GM21367 (cell line): ENCODE data around the gene AJAP1.
"Not testable (repeated sequence)": the region's sequence is repeated elsewhere in the genome, so short reads cannot be mapped to it uniquely, and the experiment has no call there.

Experiments
- ATAC-seq: cut with Tn5 transposase; IDR thresholded peaks from one replicate; pipeline ENCODE4 v1.9.1; 2021; ENCODE audit not compliant: unreplicated experiment

AJAP1 gene, protein sequence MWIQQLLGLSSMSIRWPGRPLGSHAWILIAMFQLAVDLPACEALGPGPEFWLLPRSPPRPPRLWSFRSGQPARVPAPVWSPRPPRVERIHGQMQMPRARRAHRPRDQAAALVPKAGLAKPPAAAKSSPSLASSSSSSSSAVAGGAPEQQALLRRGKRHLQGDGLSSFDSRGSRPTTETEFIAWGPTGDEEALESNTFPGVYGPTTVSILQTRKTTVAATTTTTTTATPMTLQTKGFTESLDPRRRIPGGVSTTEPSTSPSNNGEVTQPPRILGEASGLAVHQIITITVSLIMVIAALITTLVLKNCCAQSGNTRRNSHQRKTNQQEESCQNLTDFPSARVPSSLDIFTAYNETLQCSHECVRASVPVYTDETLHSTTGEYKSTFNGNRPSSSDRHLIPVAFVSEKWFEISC

GRCh38 chr1:4653796-4654725, at the start of gene AJAP1:
Gene AJAP1, plus strand, starts transcription at chr1:4654609. Its CDS starts 817 bp downstream, at chr1:4655426.
- no peak for ATAC-seq

- ATAC-seq, result no peak
Observed at GRCh38 chr1:4605158-4605557, 49.3 kb upstream of the AJAP1 start.

GRCh38 chr1:4611563-4612341, 42.7 kb upstream of the AJAP1 start:
- ATAC-seq, result no peak

- no peak for ATAC-seq
Observed at GRCh38 chr1:4612991-4613390, 41.4 kb upstream of the AJAP1 start.

- ATAC-seq, result no peak
Observed at GRCh38 chr1:4613606-4614370, 40.6 kb upstream of the AJAP1 start.

DNA sequence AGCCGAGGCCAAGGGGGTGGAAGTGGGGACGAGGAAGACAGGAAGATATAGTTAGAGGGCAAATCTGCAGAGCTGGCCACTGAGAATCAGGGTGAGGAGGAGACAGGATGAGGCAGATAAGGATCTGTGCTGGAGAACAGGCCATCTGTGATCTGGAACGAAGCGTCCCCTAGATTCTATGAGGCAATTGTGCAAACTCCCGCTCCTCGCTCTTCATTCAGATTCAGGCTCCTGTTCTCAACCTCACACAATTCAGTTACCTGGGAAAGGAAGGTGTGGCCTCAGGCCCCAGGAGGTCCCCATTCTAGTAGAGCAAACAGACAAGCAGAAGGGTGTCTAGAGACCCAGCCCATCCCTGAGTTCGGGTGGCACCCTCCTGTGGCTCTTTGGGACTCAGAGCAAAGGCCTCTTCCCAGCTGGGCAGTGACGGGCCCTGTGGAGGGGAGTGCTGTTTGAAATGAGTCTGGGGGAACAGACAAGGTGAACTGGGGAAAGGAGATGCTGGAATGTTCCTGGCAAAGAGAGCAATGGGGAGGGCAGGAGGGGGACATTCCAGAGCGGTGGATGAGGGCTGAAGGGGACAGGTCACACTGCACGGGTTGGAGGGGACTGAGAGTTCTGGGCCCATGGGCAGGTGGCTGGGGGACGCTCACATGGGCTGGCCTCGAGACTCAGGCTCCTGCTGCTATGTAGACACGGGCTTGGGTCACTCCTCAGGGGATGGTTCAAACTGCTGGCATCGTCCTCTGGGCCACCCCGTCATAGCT, 39.9 kb upstream of the AJAP1 start:
- no peak for ATAC-seq

DNA sequence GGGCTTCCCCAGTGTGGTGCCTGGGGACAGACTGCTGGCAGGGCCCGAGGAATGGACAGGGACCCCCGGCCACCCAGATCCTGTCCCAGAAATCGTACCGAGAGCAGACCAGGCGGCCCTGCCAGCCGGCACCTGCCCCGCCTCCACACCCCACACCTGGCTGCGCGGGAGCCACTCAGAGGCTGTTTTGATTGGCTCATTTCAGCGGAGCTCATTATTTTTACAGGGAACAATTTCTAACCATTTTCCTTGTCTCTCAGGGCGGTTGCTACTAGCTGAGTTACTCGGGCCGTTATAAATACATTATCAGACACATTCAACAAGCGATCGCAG, 39.3 kb upstream of the AJAP1 start:
- ATAC-seq, result no peak

DNA sequence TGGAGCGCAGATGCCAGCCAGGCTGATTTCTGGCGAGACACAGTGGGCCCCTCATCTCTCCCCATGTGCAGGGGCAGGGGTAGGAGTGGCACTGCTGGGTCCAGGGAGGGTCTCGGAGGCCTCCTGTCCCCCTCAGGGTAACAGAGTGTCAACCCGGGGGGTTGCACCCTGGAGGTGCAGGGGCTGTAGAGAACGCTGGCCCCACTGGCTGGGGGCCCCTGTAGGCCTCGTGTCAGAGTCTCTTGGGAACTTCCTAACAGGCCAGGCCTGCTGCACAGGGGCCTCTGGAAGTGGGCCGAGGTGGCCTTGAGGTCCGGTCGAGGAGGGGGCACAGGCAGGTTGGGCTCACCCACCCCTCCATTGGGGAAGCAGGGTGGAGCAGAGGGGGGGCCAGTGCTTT, 38.9 kb upstream of the AJAP1 start:
- ATAC-seq, result no peak

DNA sequence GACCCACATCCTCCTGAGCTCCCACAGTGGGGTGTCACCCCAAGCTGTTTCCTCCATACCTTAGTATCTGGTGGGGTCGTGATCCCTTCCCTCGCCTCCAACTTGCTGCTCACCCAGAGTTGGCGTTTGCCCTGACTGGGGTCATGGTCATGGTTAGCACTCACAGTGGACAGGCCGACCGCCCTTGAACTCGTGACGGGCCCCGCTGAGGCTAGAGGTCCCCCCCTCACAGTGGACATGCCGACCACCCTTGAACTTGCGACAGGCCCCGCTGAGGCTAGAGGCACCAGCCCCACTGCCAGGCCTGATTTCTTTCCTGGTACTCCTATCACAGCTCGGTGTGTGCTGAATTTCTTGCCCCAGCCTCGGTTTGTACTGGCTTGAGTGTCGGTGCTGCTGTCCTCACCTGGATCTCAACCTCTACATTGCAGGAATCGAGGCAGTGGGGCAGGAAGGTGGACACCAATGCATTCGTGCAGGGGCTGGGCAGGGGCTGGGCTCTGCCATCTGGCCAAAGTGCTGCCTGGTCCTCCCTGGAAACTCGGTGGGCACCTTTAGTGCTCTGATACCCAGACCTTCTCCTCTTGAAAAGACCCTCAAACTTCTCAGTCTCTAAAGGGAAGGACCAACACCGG, 37.5 kb upstream of the AJAP1 start:
- no peak for ATAC-seq

GRCh38 chr1:4617506-4617905, 36.9 kb upstream of the AJAP1 start:
- no peak for ATAC-seq

- ATAC-seq, result not testable (repeated sequence)
Observed at GRCh38 chr1:4618827-4619226, 35.6 kb upstream of the AJAP1 start.

- ATAC-seq, result no peak
Observed at GRCh38 chr1:4621646-4622045, 32.8 kb upstream of the AJAP1 start.

- no peak for ATAC-seq
Observed at GRCh38 chr1:4622821-4623220, 31.6 kb upstream of the AJAP1 start.

DNA sequence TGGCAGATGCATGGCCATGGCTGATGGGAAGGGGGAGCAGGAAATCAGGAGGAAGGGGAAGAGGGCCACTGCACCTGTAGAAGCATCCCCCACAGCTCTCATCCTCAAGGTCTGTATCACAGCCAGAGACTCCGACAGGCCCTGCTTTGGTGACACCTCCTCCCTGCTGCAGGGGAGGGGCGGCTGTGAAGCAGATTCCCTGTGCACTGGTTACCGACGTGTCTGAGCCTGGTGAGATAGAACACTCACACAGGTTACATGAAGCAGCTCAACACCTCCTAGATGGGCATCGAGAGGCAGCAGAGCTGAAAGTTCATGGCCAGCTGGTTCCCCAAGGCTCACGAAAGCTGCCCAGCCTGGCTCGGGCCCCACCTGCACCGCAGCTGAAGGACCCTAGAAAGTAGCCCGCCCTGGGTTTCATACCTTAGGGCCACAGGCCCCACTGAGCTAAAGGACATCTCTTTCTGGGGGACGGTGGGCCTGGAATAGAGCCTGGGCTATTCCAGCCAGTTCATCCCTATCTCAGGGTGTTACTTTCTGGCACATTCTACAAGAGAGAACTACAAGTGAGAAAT, 30.2 kb upstream of the AJAP1 start:
- no peak for ATAC-seq

- ATAC-seq, result no peak
Observed at GRCh38 chr1:4624801-4625200, 29.6 kb upstream of the AJAP1 start.

DNA sequence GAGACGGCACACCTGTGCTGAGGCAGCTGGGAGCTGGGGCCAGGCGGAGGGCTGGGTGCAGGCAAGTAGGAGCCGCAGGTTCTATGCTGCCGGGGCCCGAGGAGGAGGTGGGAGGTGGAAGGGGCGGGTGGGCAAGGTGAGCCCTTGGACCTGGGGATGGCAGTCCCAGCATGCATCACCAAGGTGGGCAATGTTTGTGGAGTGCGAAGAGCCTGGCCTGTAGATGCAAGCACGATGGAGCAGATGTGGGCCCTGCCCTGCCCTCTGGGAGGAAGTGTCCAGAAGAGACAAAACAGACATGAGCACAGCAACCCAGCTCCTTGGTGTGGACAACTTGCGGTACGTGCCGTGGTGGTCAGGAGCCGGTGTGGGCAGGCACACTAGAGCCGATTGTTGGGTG, 28.3 kb upstream of the AJAP1 start:
- ATAC-seq, result no peak

GRCh38 chr1:4626560-4627319, 27.7 kb upstream of the AJAP1 start:
- ATAC-seq, result no peak

DNA sequence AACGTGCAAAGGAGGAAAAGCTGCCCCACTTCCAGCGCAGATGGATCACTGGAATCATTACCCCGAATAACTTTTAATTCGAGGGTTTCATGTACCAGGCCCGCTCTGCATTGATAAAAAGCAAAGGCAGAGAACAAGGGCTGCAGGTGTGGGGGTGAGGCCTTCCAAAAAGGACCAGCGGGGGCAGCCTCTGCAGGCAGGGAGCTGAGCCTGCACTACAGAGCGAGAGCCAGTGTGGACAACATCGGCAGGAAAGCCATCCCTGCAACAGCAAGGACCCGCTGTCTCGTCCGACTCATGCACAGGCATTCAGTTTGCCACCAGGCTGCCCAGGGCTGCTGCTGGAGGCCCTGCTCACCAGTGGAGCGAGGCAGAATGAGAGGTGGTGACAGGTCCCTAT, 27.1 kb upstream of the AJAP1 start:
- ATAC-seq, result no peak
